GM23338 (cell line): ENCODE data around the gene NUB1. TPM values are rescaled to one million over a fixed set of nuclear protein-coding genes. Genes with fewer than 3 reads are reported as not detected.

Experiments used
- ATAC-seq: fragments of 200-7000 bp; cut with Tn5 transposase; 3 replicates; pipeline ENCODE4 v1.9.1; 2020
- DNase-seq: peaks from one replicate; pipeline ENCODE4 v3.0.0-alpha.2; 2015; ENCODE audit warnings: low spot score
- H2AFZ ChIP-seq: fragments of 200-600 bp; sonication (generic); 2 replicates; pipeline ENCODE4 v1.8.0; 2016; ENCODE audit warnings: antibody characterized with exemption, mild to moderate bottlenecking, moderate library complexity
- H3F3A ChIP-seq: fragments of 200-600 bp; sonication (generic); replicated peaks from 2 replicates; pipeline ENCODE4 v1.8.0; 2017; ENCODE audit warnings: antibody characterized with exemption, mixed run types, low read depth
- H3K27ac ChIP-seq: fragments of 200-600 bp; sonication (generic); 2 replicates; pipeline ENCODE4 v1.6.1; 2016; ENCODE audit warnings: low read depth
- H3K27me3 ChIP-seq: fragments of 200-600 bp; sonication (generic); 2 replicates; pipeline ENCODE4 v1.8.0; 2016; ENCODE audit warnings: mild to moderate bottlenecking, mixed run types, moderate library complexity; ENCODE audit not compliant: insufficient read depth
- H3K36me3 ChIP-seq: fragments of 200-600 bp; sonication (generic); 2 replicates; pipeline ENCODE4 v1.8.0; 2016; ENCODE audit warnings: mild to moderate bottlenecking; ENCODE audit not compliant: insufficient read depth
- H3K4me1 ChIP-seq: fragments of 200-600 bp; sonication (generic); 2 replicates; pipeline ENCODE4 v1.8.0; 2016; ENCODE audit warnings: mild to moderate bottlenecking, moderate library complexity; ENCODE audit not compliant: insufficient read depth
- H3K4me2 ChIP-seq: fragments of 200-600 bp; sonication (generic); 2 replicates; pipeline ENCODE4 v1.7.1; 2017; ENCODE audit warnings: mixed run types
- H3K4me3 ChIP-seq: fragments of 200-600 bp; sonication (generic); 2 replicates; pipeline ENCODE4 v1.6.1; 2016; ENCODE audit warnings: mixed run types
- H3K79me2 ChIP-seq: fragments of 200-600 bp; sonication (generic); replicated peaks from 2 replicates; pipeline ENCODE4 v1.8.0; 2017; ENCODE audit warnings: mild to moderate bottlenecking; ENCODE audit not compliant: insufficient read depth
- H3K9me2 ChIP-seq: fragments of 200-600 bp; sonication (generic); 2 replicates; pipeline ENCODE4 v1.8.0; 2017; ENCODE audit not compliant: insufficient read depth
- H4K20me1 ChIP-seq: fragments of 200-600 bp; sonication (generic); replicated peaks from 2 replicates; pipeline ENCODE4 v1.8.0; 2017; ENCODE audit warnings: mild to moderate bottlenecking; ENCODE audit not compliant: insufficient read depth
- H3K27ac Mint-ChIP-seq: 2 replicates; pipeline ENCODE4 v1.8.0; 2020; ENCODE audit warnings: inconsistent platforms, mild to moderate bottlenecking, moderate library complexity, mixed read lengths
- H3K27me3 Mint-ChIP-seq: 3 replicates; pipeline ENCODE4 v1.8.0; 2022; ENCODE audit warnings: low read depth, mild to moderate bottlenecking, moderate library complexity, mixed read lengths, inconsistent platforms; ENCODE audit not compliant: insufficient read depth, poor library complexity
- H3K36me3 Mint-ChIP-seq: 3 replicates; pipeline ENCODE4 v1.8.0; 2021; ENCODE audit warnings: low read depth, mild to moderate bottlenecking, inconsistent platforms, moderate library complexity, mixed read lengths
- H3K4me1 Mint-ChIP-seq: 3 replicates; pipeline ENCODE4 v1.8.0; 2020; ENCODE audit warnings: mild to moderate bottlenecking, inconsistent platforms, mixed read lengths
- H3K4me3 Mint-ChIP-seq: 3 replicates; pipeline ENCODE4 v1.8.0; 2021; ENCODE audit warnings: moderate library complexity, mild to moderate bottlenecking, inconsistent platforms, mixed read lengths
- H3K9me3 Mint-ChIP-seq: 3 replicates; pipeline ENCODE4 v1.8.0; 2020; ENCODE audit warnings: moderate library complexity, mild to moderate bottlenecking, inconsistent platforms, mixed read lengths
- CREB1 ChIP-seq: fragments of 250-450 bp; sonication (Bioruptor Pico); IDR thresholded peaks from 2 replicates; pipeline ENCODE4 v1.5.0; 2020; ENCODE audit warnings: low read depth, mild to moderate bottlenecking, moderate library complexity
- ETS1 ChIP-seq: IDR thresholded peaks from 2 replicates; pipeline ENCODE4 v1.6.1; 2016; ENCODE audit warnings: antibody characterized with exemption
- EZH2 ChIP-seq: fragments of 200-600 bp; sonication (generic); IDR thresholded peaks from one replicate; pipeline ENCODE4 v1.8.0; 2017; ENCODE audit warnings: antibody characterized with exemption, mild to moderate bottlenecking, low read depth; ENCODE audit not compliant: unreplicated experiment
- EZH2phosphoT487 ChIP-seq: fragments of 200-600 bp; sonication (generic); IDR thresholded peaks from one replicate; pipeline ENCODE4 v1.8.1; 2018; ENCODE audit warnings: antibody characterized with exemption; ENCODE audit not compliant: unreplicated experiment
- NANOG ChIP-seq: IDR thresholded peaks from 2 replicates; pipeline ENCODE4 v1.6.1; 2016; ENCODE audit warnings: antibody characterized with exemption, borderline replicate concordance
- POLR2AphosphoS5 ChIP-seq: IDR thresholded peaks from 2 replicates; pipeline ENCODE4 v1.6.1; 2016; ENCODE audit warnings: antibody characterized with exemption, low read depth
- STAT1 ChIP-seq: IDR thresholded peaks from one replicate; pipeline ENCODE4 v1.6.1; 2016; ENCODE audit warnings: antibody characterized with exemption; ENCODE audit not compliant: unreplicated experiment
- ZNF114 ChIP-seq: fragments of 250-450 bp; sonication (Bioruptor Pico); IDR thresholded peaks from 2 replicates; pipeline ENCODE4 v1.5.0; 2020; ENCODE audit warnings: mild to moderate bottlenecking, moderate library complexity
- long read RNA-seq: library from polyadenylated mRNA; unstranded; transcript quantifications from one replicate; pipeline ENCODE4 v2.0.0, GENCODE V29; 2020; ENCODE audit not compliant: unreplicated experiment
- polyA plus RNA-seq: library from polyadenylated mRNA; unstranded; fragments of >200 nt; fragmentation: Nextera tagmentation; extraction: Ambion mirVana; gene quantifications from 2 replicates; pipeline ENCODE4 v1.2.1, GENCODE V29; 2016
- total RNA-seq: library from RNA; depleted of rRNA; stranded (reverse); fragments of >200 nt; shearing (Covaris generic); gene quantifications from 2 replicates; pipeline ENCODE4 v1.2.3, GENCODE V29; 2014; rRNA removed

Gene NUB1
- total RNA-seq (31.8 and 32.4 TPM in 2 replicates), polyA plus RNA-seq (40.7 and 42.3 TPM in 2 replicates)
- long read RNA-seq, transcript NUB1-203 (9 exons, 1,703 nt), result major isoform, 16 of 26 reads
- long read RNA-seq, partial matches to known transcripts, result 3 of 26 reads
- long read RNA-seq, other reads (novel, unspliced or antisense), result 6 of 26 reads

- H3K4me3 ChIP-seq, result peak within 1 kb of the TSS; percentile 85
- peaks cover 8% of the 10 kb centered on the region; the same call in 1 of the 2 replicates for H3K4me1 ChIP-seq
- no peaks in the 10 kb centered on the region for H3K27me3 ChIP-seq
- ATAC-seq (peak; percentile 92), DNase-seq (peak; percentile 95)
- Mint-ChIP-seq H3K36me3 (peaks cover 7% of the 10 kb centered on the region; the same call in 2 of the 3 replicates), H3K27me3 (peaks cover 4% of the 10 kb centered on the region), H3K4me1 (0 out of 3 replicates have a peak, but pooled peaks cover 6% of the 10 kb centered on the region), H3K4me3 (peak within 1 kb of the TSS; percentile 79), H3K9me3 (no peaks in the 10 kb centered on the region; the same call in 1 of the 3 replicates), H3K27ac (no peak within 1 kb of the TSS)
- H2AFZ ChIP-seq, result peak within 1 kb of the TSS; percentile 95
- TF ChIP-seq POLR2AphosphoS5, result peak; percentile 84
- TF ChIP-seq CREB1, result peak; percentile 26; the same call in 1 of the 2 replicates
- TF ChIP-seq EZH2, result no peak
- peak; percentile 42 for TF ChIP-seq ETS1
- no peaks in the 10 kb centered on the region; the same call in none of the 2 replicates for H3K36me3 ChIP-seq
- H3K27ac ChIP-seq, result no peak within 1 kb of the TSS
- peak within 1 kb of the TSS; percentile 97 for H3K4me2 ChIP-seq
- peaks cover 3% of the 10 kb centered on the region; the same call in 1 of the 2 replicates for H4K20me1 ChIP-seq
- no peaks in the 10 kb centered on the region for H3K9me2 ChIP-seq
- peaks cover 20% of the 10 kb centered on the region for H3K79me2 ChIP-seq
- H3F3A ChIP-seq, result no peaks in the 10 kb centered on the region
These were observed at the start of gene NUB1 for GRCh38 chr7:151341357-151342101. Gene NUB1 (plus strand): TSS chr7:151341812. CDS start chr7:151345350, 3,538 bp downstream.

- Histone ChIP-seq H3K4me1 (no peaks in the 10 kb centered on the region), H3K27me3 (no peaks in the 10 kb centered on the region), H2AFZ (no peak overlapping the region), H3K79me2 (no peaks in the 10 kb centered on the region), H3K4me3 (no peak overlapping the region), H4K20me1 (no peaks in the 10 kb centered on the region), H3F3A (no peaks in the 10 kb centered on the region), H3K36me3 (no peaks in the 10 kb centered on the region), H3K27ac (no peak overlapping the region), H3K4me2 (no peak overlapping the region), H3K9me2 (no peaks in the 10 kb centered on the region)
- Mint-ChIP-seq H3K27me3 (peaks cover 8% of the 10 kb centered on the region), H3K9me3 (peaks cover 6% of the 10 kb centered on the region; the same call in 2 of the 3 replicates), H3K4me3 (no peak overlapping the region), H3K4me1 (no peaks in the 10 kb centered on the region), H3K27ac (no peak overlapping the region), H3K36me3 (no peaks in the 10 kb centered on the region; the same call in 2 of the 3 replicates)
- DNase-seq, result no peak
- TF ChIP-seq CREB1 (no peak), NANOG (no peak), POLR2AphosphoS5 (no peak), STAT1 (no peak), EZH2phosphoT487 (no peak), ETS1 (no peak), ZNF114 (CRISPR knock-in tag) (no peak)
- ATAC-seq, result no peak
These were observed 48.8 kb upstream of the NUB1 start for GRCh38 chr7:151292850-151293249.
